GM12878 (cell line): ENCODE data around the gene MEGF6. TPM values are rescaled to one million over a fixed set of nuclear protein-coding genes. Genes with fewer than 3 reads are reported as not detected.

Experiments
- ATAC-seq: fragments of 200-7000 bp; cut with Tn5 transposase; 3 replicates; pipeline ENCODE4 v1.9.1; 2020; ENCODE audit warnings: mild to moderate bottlenecking, moderate library complexity
- BruUV-seq: library from RNA; stranded (reverse); fragments of 400-500 nt; replicated peaks from 2 replicates; lab custom pipeline; 2021; lab: Mats Ljungman, UMichigan
- CTCF ChIA-PET: fragments of 300-600 bp; sonication (Branson Sonifier 250); formaldehyde crosslinking; extraction: SDS; loops from one replicate; lab custom pipeline; 2021; ENCODE audit warnings: inconsistent platforms; lab: Yijun Ruan, JAX
- POLR2A ChIA-PET: fragments of 350-600 bp; formaldehyde crosslinking; extraction: SDS; loops from one replicate; lab custom pipeline; 2021; ENCODE audit warnings: inconsistent platforms; lab: Charles Lee
- RAD21 ChIA-PET: fragments of 300-600 bp; sonication (Branson Sonifier 250); formaldehyde crosslinking; loops from one replicate; lab custom pipeline; 2023; ENCODE audit warnings: antibody characterized with exemption; ENCODE audit not compliant: unreplicated experiment; lab: Charles Lee
- SMC1A ChIA-PET: fragments of 300-600 bp; sonication (Branson Sonifier 250); formaldehyde crosslinking; loops from one replicate; lab custom pipeline; 2023; ENCODE audit not compliant: unreplicated experiment, uncharacterized antibody; lab: Charles Lee
- DNase-seq: peaks from one replicate; pipeline ENCODE4 v3.0.0-alpha.2; 2011; ENCODE audit warnings: low read depth, low spot score
- FAIRE-seq: peaks from 3 replicates; lab custom pipeline; 2011; peaks lifted over from hg19 to GRCh38; lab: Jason Lieb, UNC
- H2AFZ ChIP-seq: 2 replicates; pipeline ENCODE4 v1.6.0; 2011; ENCODE audit warnings: low read depth, low read length, control low read depth; ENCODE audit not compliant: control insufficient read depth
- H3K27ac ChIP-seq: 2 replicates; pipeline ENCODE4 v1.5.1; 2011; ENCODE audit warnings: control low read depth; ENCODE audit not compliant: control insufficient read depth, insufficient read depth
- H3K27me3 ChIP-seq, 2 experiments: replicated peaks in 1 of 2; 2 replicates each; pipeline versions ENCODE4 v1.6.0 to v1.6.1; 2011; ENCODE audit warnings: low read length in 1 of 2; ENCODE audit not compliant: control insufficient read depth in 2 of 2, insufficient read depth in 2 of 2
- H3K36me3 ChIP-seq, 2 experiments: 2 replicates each; pipeline ENCODE4 v1.5.1; 2011; ENCODE audit warnings: low read length in 1 of 2; ENCODE audit not compliant: control insufficient read depth in 2 of 2, insufficient read depth in 2 of 2
- H3K4me1 ChIP-seq: 2 replicates; pipeline ENCODE4 v1.6.1; 2011; ENCODE audit warnings: mild to moderate bottlenecking, low read length, moderate library complexity, mixed read lengths; ENCODE audit not compliant: control insufficient read depth, insufficient read depth
- H3K4me2 ChIP-seq: 2 replicates; pipeline ENCODE4 v1.6.0; 2011; ENCODE audit warnings: control low read depth; ENCODE audit not compliant: control insufficient read depth, insufficient read depth
- H3K4me3 ChIP-seq: fragments of 200-600 bp; sonication (generic); 2 replicates; pipeline ENCODE4 v1.5.1; 2016
- H3K79me2 ChIP-seq: 2 replicates; pipeline ENCODE4 v1.6.0; 2011; ENCODE audit warnings: low read length; ENCODE audit not compliant: control insufficient read depth, insufficient read depth
- H3K9ac ChIP-seq: 2 replicates; pipeline ENCODE4 v1.8.0; 2011; ENCODE audit warnings: low read length, control low read depth, mixed read lengths; ENCODE audit not compliant: control insufficient read depth, insufficient read depth
- H3K9me3 ChIP-seq: replicated peaks from 3 replicates; pipeline ENCODE4 v1.5.1; 2011; ENCODE audit warnings: mild to moderate bottlenecking, low read length; ENCODE audit not compliant: control insufficient read depth, insufficient read depth
- H4K20me1 ChIP-seq: 2 replicates; pipeline ENCODE4 v1.6.0; 2011; ENCODE audit not compliant: control insufficient read depth, insufficient read depth
- CEBPB ChIP-seq, 2 experiments: fragments of 150-350 bp in 1 of 2; IDR thresholded peaks; 2 replicates each; pipeline ENCODE4 v1.6.1; 2012 to 2014; ENCODE audit warnings: low read depth in 2 of 2, low read length in 2 of 2, borderline replicate concordance in 1 of 2, inconsistent platforms in 1 of 2
- CHD4 ChIP-seq: fragments of 200-600 bp; sonication (generic); IDR thresholded peaks from 2 replicates; pipeline ENCODE4 v1.6.1; 2016; ENCODE audit warnings: mild to moderate bottlenecking
- FOXM1 ChIP-seq: IDR thresholded peaks from 2 replicates; pipeline ENCODE4 v1.6.1; 2012; ENCODE audit warnings: low read depth, mild to moderate bottlenecking, inconsistent platforms, low read length, moderate library complexity
- MYB ChIP-seq: fragments of 150-350 bp; IDR thresholded peaks from 2 replicates; pipeline ENCODE4 v1.6.1; 2014; ENCODE audit warnings: mild to moderate bottlenecking, low read depth, low read length, borderline replicate concordance
- NR2C1 ChIP-seq: fragments of 450-650 bp; IDR thresholded peaks from 2 replicates; pipeline ENCODE4 v1.6.1; 2017; ENCODE audit warnings: antibody characterized with exemption, mild to moderate bottlenecking, moderate library complexity
- POLR2AphosphoS2 ChIP-seq: IDR thresholded peaks from 2 replicates; pipeline ENCODE4 v1.6.1; 2011; ENCODE audit warnings: low read depth, mild to moderate bottlenecking, low read length, improper control_type of control experiment, moderate library complexity
- TCF12 ChIP-seq: IDR thresholded peaks from 2 replicates; pipeline ENCODE4 v1.6.1; 2011; ENCODE audit warnings: low read depth, mild to moderate bottlenecking, low read length
- ZNF207 ChIP-seq: fragments of 450-650 bp; IDR thresholded peaks from 2 replicates; pipeline ENCODE4 v1.6.1; 2014; ENCODE audit warnings: antibody characterized with exemption, mild to moderate bottlenecking, borderline replicate concordance
- ZZZ3 ChIP-seq: IDR thresholded peaks from 2 replicates; pipeline ENCODE4 v1.6.1; 2011; ENCODE audit warnings: low read depth; ENCODE audit not compliant: control insufficient read depth, insufficient read length
- WGBS: methylation state at CpG from one replicate; pipeline ENCODE4 v1.1.6; 2016; ENCODE audit warnings: low lambda C conversion rate; ENCODE audit not compliant: insufficient replicate concordance, insufficient coverage; ENCODE audit errors: missing lambda C conversion rate; 5-methylcytosine and 5-hydroxymethylcytosine counted together
- in situ Hi-C: fragments of 300-500 bp; cut with MboI; formaldehyde crosslinking; loops from 9 replicates; pipeline ENCODE4 v1.14.3; 2018; ENCODE audit warnings: mixed read lengths
- intact Hi-C: fragments of 100-400 bp; cut with micrococcal nuclease; formaldehyde crosslinking; loops from one replicate; pipeline ENCODE4 v1.14.2; 2022; ENCODE audit not compliant: unreplicated experiment
- polyA plus RNA-seq, 11 experiments: library from polyadenylated mRNA; depleted of rRNA in 4 of 11; unstranded in 6 of 11; stranded (reverse) in 5 of 11; fragments of >200 nt; fragmentation: Nextera tagmentation in 4 of 11; fragmentation: Illumina TruSeq in 1 of 11; extraction: Ambion mirVana in 4 of 11; extraction: Trizol in 1 of 11; gene quantifications; 1 replicate in 1 of 11; 2 replicates in 10 of 11; pipeline versions ENCODE4 v1.2.1 to v1.2.3, GENCODE V29; 2011 to 2016; ENCODE audit warnings: inconsistent platforms in 2 of 11, missing spikeins in 2 of 11, low read depth in 1 of 11
- total RNA-seq, 4 experiments: library from RNA; depleted of rRNA in 3 of 4; stranded (reverse); fragments of >200 nt in 3 of 4; fragmentation: Illumina TruSeq in 1 of 4; extraction: Trizol in 1 of 4; gene quantifications; 2 replicates each; pipeline versions ENCODE4 v1.2.1 to v1.2.3, GENCODE V29; 2013 to 2021
- TF ChIP-seq, protein P1 (sequence below): IDR thresholded peaks from 2 replicates; pipeline ENCODE4 v1.6.1; 2012; ENCODE audit warnings: low read depth, low read length, improper control_type of control experiment
- TF ChIP-seq, protein P2 (sequence below): fragments of 450-650 bp; conservative IDR thresholded peaks from 2 replicates; pipeline ENCODE4 v1.6.1; 2017; ENCODE audit warnings: mild to moderate bottlenecking, moderate library complexity
- TF ChIP-seq, protein P3 (sequence below): IDR thresholded peaks from 2 replicates; pipeline ENCODE4 v1.6.1; 2012; ENCODE audit warnings: mild to moderate bottlenecking, low read depth, low read length

Gene MEGF6
- total and polyA plus RNA-seq, 10 of the 15 experiments (the other 5 are each of a cell fraction or from before 2014, with no cell fraction given) = 0.03 to 0.41 TPM; not detected in 8

GRCh38 chr1:3630914-3631313 lies 19.6 kb upstream of the MEGF6 start:
- ChIA-PET CTCF (interaction anchor here (1.1 kb wide), 1 partner anchor 89 kb away, joined by 3 read pairs; no protein-coding TSS in a partner anchor), RAD21 (no interaction called here), SMC1A (no interaction called here), POLR2A (no interaction called here)
- no TSS peak for BruUV-seq
- ATAC-seq (no peak), DNase-seq (no peak), FAIRE-seq (no peak)
- no peaks in the 10 kb centered on the region for H3K27me3 ChIP-seq
- intact Hi-C loops = no loop called here
- H3K36me3 ChIP-seq = peaks cover 16 to 17% of the 10 kb centered on the region in 2 experiments
- 79% methylated on average over 9 of the region's 9 CpGs for WGBS
- no peaks in the 10 kb centered on the region for H3K9me3 ChIP-seq
- H3K4me1 ChIP-seq = no peaks in the 10 kb centered on the region
- in situ Hi-C loops = no loop called here
- no peak overlapping the region for H3K27ac ChIP-seq
- H3K9ac ChIP-seq = no peak overlapping the region
- H3K79me2 ChIP-seq = no peaks in the 10 kb centered on the region
- TF ChIP-seq CEBPB (IDR thresholded peaks at IDR 0.05; ENCODE audit: borderline replicate concordance in 1 of 2, low read depth in 2 of 2, low read length in 2 of 2) (no peak), ZNF207 (no peak), TCF12 (no peak), CHD4 (no peak), MYB (no peak), ZZZ3 (no peak), NR2C1 (no peak), FOXM1 (no peak), POLR2AphosphoS2 (no peak)
- TF ChIP-seq, protein P1, sequence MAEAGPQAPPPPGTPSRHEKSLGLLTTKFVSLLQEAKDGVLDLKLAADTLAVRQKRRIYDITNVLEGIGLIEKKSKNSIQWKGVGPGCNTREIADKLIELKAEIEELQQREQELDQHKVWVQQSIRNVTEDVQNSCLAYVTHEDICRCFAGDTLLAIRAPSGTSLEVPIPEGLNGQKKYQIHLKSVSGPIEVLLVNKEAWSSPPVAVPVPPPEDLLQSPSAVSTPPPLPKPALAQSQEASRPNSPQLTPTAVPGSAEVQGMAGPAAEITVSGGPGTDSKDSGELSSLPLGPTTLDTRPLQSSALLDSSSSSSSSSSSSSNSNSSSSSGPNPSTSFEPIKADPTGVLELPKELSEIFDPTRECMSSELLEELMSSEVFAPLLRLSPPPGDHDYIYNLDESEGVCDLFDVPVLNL = no peak
- TF ChIP-seq, protein P2, sequence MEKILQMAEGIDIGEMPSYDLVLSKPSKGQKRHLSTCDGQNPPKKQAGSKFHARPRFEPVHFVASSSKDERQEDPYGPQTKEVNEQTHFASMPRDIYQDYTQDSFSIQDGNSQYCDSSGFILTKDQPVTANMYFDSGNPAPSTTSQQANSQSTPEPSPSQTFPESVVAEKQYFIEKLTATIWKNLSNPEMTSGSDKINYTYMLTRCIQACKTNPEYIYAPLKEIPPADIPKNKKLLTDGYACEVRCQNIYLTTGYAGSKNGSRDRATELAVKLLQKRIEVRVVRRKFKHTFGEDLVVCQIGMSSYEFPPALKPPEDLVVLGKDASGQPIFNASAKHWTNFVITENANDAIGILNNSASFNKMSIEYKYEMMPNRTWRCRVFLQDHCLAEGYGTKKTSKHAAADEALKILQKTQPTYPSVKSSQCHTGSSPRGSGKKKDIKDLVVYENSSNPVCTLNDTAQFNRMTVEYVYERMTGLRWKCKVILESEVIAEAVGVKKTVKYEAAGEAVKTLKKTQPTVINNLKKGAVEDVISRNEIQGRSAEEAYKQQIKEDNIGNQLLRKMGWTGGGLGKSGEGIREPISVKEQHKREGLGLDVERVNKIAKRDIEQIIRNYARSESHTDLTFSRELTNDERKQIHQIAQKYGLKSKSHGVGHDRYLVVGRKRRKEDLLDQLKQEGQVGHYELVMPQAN = no peak
- TF ChIP-seq, protein P3, sequence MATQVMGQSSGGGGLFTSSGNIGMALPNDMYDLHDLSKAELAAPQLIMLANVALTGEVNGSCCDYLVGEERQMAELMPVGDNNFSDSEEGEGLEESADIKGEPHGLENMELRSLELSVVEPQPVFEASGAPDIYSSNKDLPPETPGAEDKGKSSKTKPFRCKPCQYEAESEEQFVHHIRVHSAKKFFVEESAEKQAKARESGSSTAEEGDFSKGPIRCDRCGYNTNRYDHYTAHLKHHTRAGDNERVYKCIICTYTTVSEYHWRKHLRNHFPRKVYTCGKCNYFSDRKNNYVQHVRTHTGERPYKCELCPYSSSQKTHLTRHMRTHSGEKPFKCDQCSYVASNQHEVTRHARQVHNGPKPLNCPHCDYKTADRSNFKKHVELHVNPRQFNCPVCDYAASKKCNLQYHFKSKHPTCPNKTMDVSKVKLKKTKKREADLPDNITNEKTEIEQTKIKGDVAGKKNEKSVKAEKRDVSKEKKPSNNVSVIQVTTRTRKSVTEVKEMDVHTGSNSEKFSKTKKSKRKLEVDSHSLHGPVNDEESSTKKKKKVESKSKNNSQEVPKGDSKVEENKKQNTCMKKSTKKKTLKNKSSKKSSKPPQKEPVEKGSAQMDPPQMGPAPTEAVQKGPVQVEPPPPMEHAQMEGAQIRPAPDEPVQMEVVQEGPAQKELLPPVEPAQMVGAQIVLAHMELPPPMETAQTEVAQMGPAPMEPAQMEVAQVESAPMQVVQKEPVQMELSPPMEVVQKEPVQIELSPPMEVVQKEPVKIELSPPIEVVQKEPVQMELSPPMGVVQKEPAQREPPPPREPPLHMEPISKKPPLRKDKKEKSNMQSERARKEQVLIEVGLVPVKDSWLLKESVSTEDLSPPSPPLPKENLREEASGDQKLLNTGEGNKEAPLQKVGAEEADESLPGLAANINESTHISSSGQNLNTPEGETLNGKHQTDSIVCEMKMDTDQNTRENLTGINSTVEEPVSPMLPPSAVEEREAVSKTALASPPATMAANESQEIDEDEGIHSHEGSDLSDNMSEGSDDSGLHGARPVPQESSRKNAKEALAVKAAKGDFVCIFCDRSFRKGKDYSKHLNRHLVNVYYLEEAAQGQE = no peak
- no peaks in the 10 kb centered on the region for H4K20me1 ChIP-seq
- no peak overlapping the region for H2AFZ ChIP-seq
- no peak overlapping the region for H3K4me2 ChIP-seq
- no peak overlapping the region for H3K4me3 ChIP-seq
